Panc1 (cell line): ENCODE measurements around the gene IRS1. TPM values are rescaled to one million over a fixed set of nuclear protein-coding genes. Genes with fewer than 3 reads are reported as not detected.

Experiments
- ATAC-seq: fragments of 200-7000 bp; cut with Tn5 transposase; 2 replicates; pipeline ENCODE4 v1.9.1; 2020; ENCODE audit warnings: mild to moderate bottlenecking, moderate library complexity
- BruUV-seq: library from RNA; stranded (reverse); fragments of 400-500 nt; replicated peaks from 2 replicates; lab custom pipeline; 2021; lab: Mats Ljungman, UMichigan
- CTCF ChIA-PET: fragments of 300-600 bp; sonication (Branson Sonifier 250); formaldehyde crosslinking; loops from one replicate; lab custom pipeline; 2022; ENCODE audit warnings: antibody characterized with exemption; lab: Charles Lee
- POLR2A ChIA-PET: fragments of 300-600 bp; sonication (Branson Sonifier 250); formaldehyde crosslinking; loops from one replicate; lab custom pipeline; 2022; ENCODE audit warnings: antibody characterized with exemption; lab: Charles Lee
- DNase-seq: peaks from one replicate; pipeline ENCODE4 v3.0.0-alpha.2; 2010; ENCODE audit warnings: low read depth, low spot score
- H3K27ac ChIP-seq: 2 replicates; pipeline ENCODE4 v1.5.1; 2011; ENCODE audit warnings: mild to moderate bottlenecking, low read length, inconsistent platforms
- H3K27me3 ChIP-seq: fragments of 200-500 bp; sonication (Bioruptor generic); 2 replicates; pipeline ENCODE4 v1.6.0; 2014; ENCODE audit warnings: low read length, inconsistent platforms; ENCODE audit not compliant: control insufficient read depth, insufficient read depth
- H3K36me3 ChIP-seq: fragments of 200-500 bp; sonication (Bioruptor generic); 2 replicates; pipeline ENCODE4 v1.5.1; 2014; ENCODE audit warnings: inconsistent platforms, mild to moderate bottlenecking, low read length, moderate library complexity; ENCODE audit not compliant: control insufficient read depth, insufficient read depth
- H3K4me1 ChIP-seq: 2 replicates; pipeline ENCODE4 v1.5.1; 2011; ENCODE audit warnings: inconsistent platforms, mild to moderate bottlenecking, low read length, moderate library complexity; ENCODE audit not compliant: control insufficient read depth, insufficient read depth
- H3K4me3 ChIP-seq, 2 experiments: 2 replicates each; pipeline ENCODE4 v1.5.1; 2011 to 2012; ENCODE audit warnings: low read depth in 2 of 2, low read length in 2 of 2, mild to moderate bottlenecking in 2 of 2, inconsistent platforms in 1 of 2, moderate library complexity in 1 of 2
- H3K9me3 ChIP-seq: fragments of 200-500 bp; sonication (Bioruptor generic); 2 replicates; pipeline ENCODE4 v1.5.1; 2014; ENCODE audit warnings: low read depth, mild to moderate bottlenecking, inconsistent platforms, low read length, moderate library complexity; ENCODE audit not compliant: control insufficient read depth, insufficient read depth
- POLR2AphosphoS5 ChIP-seq: IDR thresholded peaks from 2 replicates; pipeline ENCODE4 v1.6.1; 2012; ENCODE audit warnings: mild to moderate bottlenecking, low read depth, low read length, moderate library complexity
- SIN3A ChIP-seq: IDR thresholded peaks from 2 replicates; pipeline ENCODE4 v1.6.1; 2012; ENCODE audit warnings: low read depth, mild to moderate bottlenecking, low read length, moderate library complexity, borderline replicate concordance; ENCODE audit not compliant: insufficient read depth
- TCF7L2 ChIP-seq: IDR thresholded peaks from 2 replicates; pipeline ENCODE4 v1.6.1; 2011; ENCODE audit warnings: mild to moderate bottlenecking, low read depth, low read length, inconsistent platforms
- in situ Hi-C: cut with HindIII; loops from 2 replicates; pipeline ENCODE4 v1.10.0; 2016; ENCODE audit warnings: low sequenced_read_pairs, low pct_unique_long_range_greater_than_20kb
- intact Hi-C: fragments of 100-400 bp; cut with micrococcal nuclease; formaldehyde crosslinking; loops from one replicate; pipeline ENCODE4 v1.10.0; 2022; ENCODE audit not compliant: unreplicated experiment
- total RNA-seq: library from RNA; stranded (reverse); gene quantifications from one replicate; pipeline ENCODE4 v1.2.1, GENCODE V29; 2021; ENCODE audit not compliant: unreplicated experiment
- TF ChIP-seq, protein P1 (sequence below), 2 experiments: IDR thresholded peaks; 2 replicates each; pipeline ENCODE4 v1.6.1; 2011 to 2012; ENCODE audit warnings: low read depth in 2 of 2, control low read depth in 1 of 2, low read length in 1 of 2, mild to moderate bottlenecking in 1 of 2, moderate library complexity in 1 of 2; ENCODE audit not compliant: insufficient read depth in 1 of 2
- TF ChIP-seq, protein P2 (sequence below): fragments of 450-650 bp; IDR thresholded peaks from 2 replicates; pipeline ENCODE4 v1.5.1; 2017; ENCODE audit warnings: mild to moderate bottlenecking

The IRS1 gene
- total RNA-seq, 1 experiment from 2014 or later, result 27.3 TPM

DNA sequence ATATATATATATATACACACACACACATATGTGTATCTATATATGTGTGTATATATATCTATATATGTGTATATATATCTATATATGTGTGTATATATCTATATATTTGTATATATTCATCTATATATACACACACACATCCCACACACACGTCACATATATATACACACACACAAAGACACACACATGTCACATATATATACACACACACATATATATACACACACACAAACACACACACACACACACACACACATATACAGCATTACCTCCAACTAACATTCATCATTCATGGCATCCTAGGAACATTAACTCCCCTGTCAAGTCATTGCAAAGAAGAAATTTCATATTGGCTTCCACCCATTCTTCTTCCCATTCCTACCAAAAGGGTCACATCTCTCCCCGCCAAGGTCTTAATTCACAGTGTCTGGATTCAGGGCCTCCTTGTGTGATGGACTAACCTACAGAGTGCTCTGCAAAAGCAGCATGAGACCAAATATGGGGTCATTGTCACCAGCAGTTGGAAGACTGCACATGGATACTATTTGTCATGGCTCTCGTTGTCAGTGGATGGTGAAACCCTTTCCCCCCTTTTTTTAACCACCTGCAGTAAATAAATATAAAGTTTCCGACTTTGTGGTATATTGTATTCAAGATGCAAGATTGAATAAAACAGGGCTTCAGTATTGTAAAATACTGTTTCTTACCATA lies 67.0 kb downstream of the IRS1 start:
- ATAC-seq, result no peak
- POLR2A ChIA-PET, result interaction anchor here (0.7 kb wide), 1 partner anchor 248 kb away, joined by 4 read pairs; no protein-coding TSS in a partner anchor
- BruUV-seq, result no TSS peak
- no peak for TF ChIP-seq SIN3A
- no peak for TF ChIP-seq TCF7L2
- no peak for TF ChIP-seq POLR2AphosphoS5
- TF ChIP-seq, protein P1, sequence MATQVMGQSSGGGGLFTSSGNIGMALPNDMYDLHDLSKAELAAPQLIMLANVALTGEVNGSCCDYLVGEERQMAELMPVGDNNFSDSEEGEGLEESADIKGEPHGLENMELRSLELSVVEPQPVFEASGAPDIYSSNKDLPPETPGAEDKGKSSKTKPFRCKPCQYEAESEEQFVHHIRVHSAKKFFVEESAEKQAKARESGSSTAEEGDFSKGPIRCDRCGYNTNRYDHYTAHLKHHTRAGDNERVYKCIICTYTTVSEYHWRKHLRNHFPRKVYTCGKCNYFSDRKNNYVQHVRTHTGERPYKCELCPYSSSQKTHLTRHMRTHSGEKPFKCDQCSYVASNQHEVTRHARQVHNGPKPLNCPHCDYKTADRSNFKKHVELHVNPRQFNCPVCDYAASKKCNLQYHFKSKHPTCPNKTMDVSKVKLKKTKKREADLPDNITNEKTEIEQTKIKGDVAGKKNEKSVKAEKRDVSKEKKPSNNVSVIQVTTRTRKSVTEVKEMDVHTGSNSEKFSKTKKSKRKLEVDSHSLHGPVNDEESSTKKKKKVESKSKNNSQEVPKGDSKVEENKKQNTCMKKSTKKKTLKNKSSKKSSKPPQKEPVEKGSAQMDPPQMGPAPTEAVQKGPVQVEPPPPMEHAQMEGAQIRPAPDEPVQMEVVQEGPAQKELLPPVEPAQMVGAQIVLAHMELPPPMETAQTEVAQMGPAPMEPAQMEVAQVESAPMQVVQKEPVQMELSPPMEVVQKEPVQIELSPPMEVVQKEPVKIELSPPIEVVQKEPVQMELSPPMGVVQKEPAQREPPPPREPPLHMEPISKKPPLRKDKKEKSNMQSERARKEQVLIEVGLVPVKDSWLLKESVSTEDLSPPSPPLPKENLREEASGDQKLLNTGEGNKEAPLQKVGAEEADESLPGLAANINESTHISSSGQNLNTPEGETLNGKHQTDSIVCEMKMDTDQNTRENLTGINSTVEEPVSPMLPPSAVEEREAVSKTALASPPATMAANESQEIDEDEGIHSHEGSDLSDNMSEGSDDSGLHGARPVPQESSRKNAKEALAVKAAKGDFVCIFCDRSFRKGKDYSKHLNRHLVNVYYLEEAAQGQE (IDR thresholded peaks at IDR 0.05; ENCODE audit: insufficient read depth in 1 of 2, low read depth in 2 of 2, low read length in 1 of 2), result no peak
- TF ChIP-seq, protein P2, sequence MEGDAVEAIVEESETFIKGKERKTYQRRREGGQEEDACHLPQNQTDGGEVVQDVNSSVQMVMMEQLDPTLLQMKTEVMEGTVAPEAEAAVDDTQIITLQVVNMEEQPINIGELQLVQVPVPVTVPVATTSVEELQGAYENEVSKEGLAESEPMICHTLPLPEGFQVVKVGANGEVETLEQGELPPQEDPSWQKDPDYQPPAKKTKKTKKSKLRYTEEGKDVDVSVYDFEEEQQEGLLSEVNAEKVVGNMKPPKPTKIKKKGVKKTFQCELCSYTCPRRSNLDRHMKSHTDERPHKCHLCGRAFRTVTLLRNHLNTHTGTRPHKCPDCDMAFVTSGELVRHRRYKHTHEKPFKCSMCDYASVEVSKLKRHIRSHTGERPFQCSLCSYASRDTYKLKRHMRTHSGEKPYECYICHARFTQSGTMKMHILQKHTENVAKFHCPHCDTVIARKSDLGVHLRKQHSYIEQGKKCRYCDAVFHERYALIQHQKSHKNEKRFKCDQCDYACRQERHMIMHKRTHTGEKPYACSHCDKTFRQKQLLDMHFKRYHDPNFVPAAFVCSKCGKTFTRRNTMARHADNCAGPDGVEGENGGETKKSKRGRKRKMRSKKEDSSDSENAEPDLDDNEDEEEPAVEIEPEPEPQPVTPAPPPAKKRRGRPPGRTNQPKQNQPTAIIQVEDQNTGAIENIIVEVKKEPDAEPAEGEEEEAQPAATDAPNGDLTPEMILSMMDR, result no peak
- Histone ChIP-seq H3K9me3 (no peaks in the 10 kb centered on the region), H3K27me3 (no peaks in the 10 kb centered on the region), H3K27ac (no peak overlapping the region), H3K36me3 (0 out of 2 replicates have a peak, but pooled peaks cover 2% of the 10 kb centered on the region), H3K4me1 (no peaks in the 10 kb centered on the region; the same call in 1 of the 2 replicates), H3K4me3 (no peak overlapping the region)
- intact Hi-C loops, result no loop called here
- CTCF ChIA-PET, result no interaction called here
- in situ Hi-C loops, result no loop called here
- no peak for DNase-seq

- Histone ChIP-seq H3K9me3 (no peaks in the 10 kb centered on the region), H3K36me3 (0 out of 2 replicates have a peak, but pooled peaks cover 2% of the 10 kb centered on the region), H3K4me1 (no peaks in the 10 kb centered on the region; the same call in 1 of the 2 replicates), H3K4me3 (no peak overlapping the region), H3K27me3 (no peaks in the 10 kb centered on the region), H3K27ac (peak overlapping the region; percentile 48; the same call in 1 of the 2 replicates)
- ATAC-seq, result peak; percentile 78
- no peak for DNase-seq
- TF ChIP-seq, protein P2, result peak; percentile 33
- no peak for TF ChIP-seq TCF7L2
- intact Hi-C loops, result no loop called here
- ChIA-PET POLR2A (no interaction called here), CTCF (no interaction called here)
- BruUV-seq, result no TSS peak
- in situ Hi-C loops, result no loop called here
Measured at GRCh38 chr2:226730481-226730880, 69.1 kb downstream of the IRS1 start.
